A673 (cell line): ENCODE measurements around the gene IARS1. TPM values are rescaled to one million over a fixed set of nuclear protein-coding genes. Genes with fewer than 3 reads are reported as not detected.

ENCODE experiments used
- BruUV-seq: library from RNA; stranded (reverse); fragments of 400-500 nt; replicated peaks from 2 replicates; lab custom pipeline; 2021; lab: Mats Ljungman, UMichigan
- CTCF ChIA-PET: fragments of 300-600 bp; sonication (Branson Sonifier 250); formaldehyde crosslinking; loops from one replicate; lab custom pipeline; 2022; ENCODE audit warnings: antibody characterized with exemption; lab: Charles Lee
- POLR2A ChIA-PET: fragments of 300-600 bp; sonication (Branson Sonifier 250); formaldehyde crosslinking; loops from one replicate; lab custom pipeline; 2022; ENCODE audit warnings: antibody characterized with exemption; ENCODE audit not compliant: low non-redundant PET; lab: Charles Lee
- DNase-seq: peaks from one replicate; pipeline ENCODE4 v3.0.0-alpha.2; 2015; ENCODE audit warnings: low spot score
- H3K27ac ChIP-seq: fragments of 200-600 bp; sonication (generic); 2 replicates; pipeline ENCODE4 v1.5.1; 2016; ENCODE audit warnings: mixed run types, low read depth, mild to moderate bottlenecking, mixed read lengths, antibody characterized with exemption, low read length; ENCODE audit not compliant: poor library complexity, severe bottlenecking
- H3K27me3 ChIP-seq: fragments of 200-600 bp; sonication (generic); replicated peaks from 2 replicates; pipeline ENCODE4 v1.6.1; 2017; ENCODE audit warnings: mixed run types, low read depth, mild to moderate bottlenecking, mixed read lengths, antibody characterized with exemption, low read length; ENCODE audit not compliant: insufficient read depth, poor library complexity
- H3K36me3 ChIP-seq: fragments of 200-600 bp; sonication (generic); 2 replicates; pipeline ENCODE4 v1.6.1; 2016; ENCODE audit warnings: mixed run types, mild to moderate bottlenecking, mixed read lengths, antibody characterized with exemption, low read length; ENCODE audit not compliant: insufficient read depth, poor library complexity, severe bottlenecking
- H3K4me1 ChIP-seq: fragments of 200-600 bp; sonication (generic); 2 replicates; pipeline ENCODE4 v1.6.1; 2017; ENCODE audit warnings: mixed run types, mild to moderate bottlenecking, mixed read lengths, antibody characterized with exemption, low read length; ENCODE audit not compliant: insufficient read depth, poor library complexity, severe bottlenecking
- H3K4me3 ChIP-seq: fragments of 200-600 bp; sonication (generic); 2 replicates; pipeline ENCODE4 v1.5.1; 2016; ENCODE audit warnings: low read depth, mixed run types, mild to moderate bottlenecking, mixed read lengths, low read length; ENCODE audit not compliant: poor library complexity, severe bottlenecking
- H3K9me3 ChIP-seq: fragments of 200-600 bp; sonication (generic); 2 replicates; pipeline ENCODE4 v1.6.1; 2016; ENCODE audit warnings: mixed run types, low read depth, mild to moderate bottlenecking, mixed read lengths, antibody characterized with exemption, low read length; ENCODE audit not compliant: poor library complexity, severe bottlenecking
- EZH2 ChIP-seq: fragments of 200-600 bp; sonication (generic); IDR thresholded peaks from 2 replicates; pipeline ENCODE4 v1.6.1; 2017; ENCODE audit warnings: borderline replicate concordance, low read depth, mild to moderate bottlenecking, mixed read lengths, antibody characterized with exemption, low read length; ENCODE audit not compliant: poor library complexity, severe bottlenecking
- intact Hi-C: fragments of 100-400 bp; cut with micrococcal nuclease; formaldehyde crosslinking; loops from one replicate; pipeline ENCODE4 v1.10.0; 2022; ENCODE audit not compliant: unreplicated experiment
- total RNA-seq: library from RNA; stranded (reverse); gene quantifications from 2 replicates; pipeline ENCODE4 v1.2.3, GENCODE V29; 2021
- TF ChIP-seq, protein P1 (sequence below): fragments of 300-800, 200-600 bp; sonication (generic); conservative IDR thresholded peaks from 2 replicates; pipeline ENCODE4 v1.5.1; 2017; ENCODE audit warnings: low read depth, mild to moderate bottlenecking, antibody characterized with exemption, low read length, moderate library complexity, mixed read lengths

IARS1 gene
- total RNA-seq, 1 experiment from 2014 or later = 273 TPM

DNA sequence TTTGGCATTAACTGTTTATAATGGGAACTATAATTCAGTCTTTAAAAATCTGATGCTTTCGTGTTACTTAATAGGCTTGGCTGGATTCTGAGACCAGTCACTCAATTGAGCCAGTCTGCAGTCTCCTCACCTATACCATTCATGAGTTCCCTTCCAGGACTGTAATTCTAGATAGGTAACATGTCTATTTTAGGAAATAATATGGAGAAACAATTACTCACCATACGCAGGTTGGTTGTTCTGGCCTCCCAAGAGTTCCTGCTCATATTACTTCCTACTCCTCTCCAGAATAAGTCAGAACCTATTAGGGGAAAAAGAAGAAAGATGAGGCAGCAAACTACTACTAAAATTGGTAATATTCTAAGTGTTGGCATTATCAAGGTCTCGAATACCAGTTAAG is 4.5 kb upstream of the IARS1 start:
- no TSS peak for BruUV-seq
- no peak for TF ChIP-seq EZH2
- ChIA-PET POLR2A (no interaction called here), CTCF (no interaction called here)
- Histone ChIP-seq H3K27me3 (no peaks in the 10 kb centered on the region), H3K36me3 (peaks cover 61% of the 10 kb centered on the region), H3K9me3 (no peaks in the 10 kb centered on the region), H3K4me3 (no peak overlapping the region), H3K4me1 (peaks cover 4% of the 10 kb centered on the region), H3K27ac (no peak overlapping the region)
- intact Hi-C loops = no loop called here
- no peak for DNase-seq

DNA sequence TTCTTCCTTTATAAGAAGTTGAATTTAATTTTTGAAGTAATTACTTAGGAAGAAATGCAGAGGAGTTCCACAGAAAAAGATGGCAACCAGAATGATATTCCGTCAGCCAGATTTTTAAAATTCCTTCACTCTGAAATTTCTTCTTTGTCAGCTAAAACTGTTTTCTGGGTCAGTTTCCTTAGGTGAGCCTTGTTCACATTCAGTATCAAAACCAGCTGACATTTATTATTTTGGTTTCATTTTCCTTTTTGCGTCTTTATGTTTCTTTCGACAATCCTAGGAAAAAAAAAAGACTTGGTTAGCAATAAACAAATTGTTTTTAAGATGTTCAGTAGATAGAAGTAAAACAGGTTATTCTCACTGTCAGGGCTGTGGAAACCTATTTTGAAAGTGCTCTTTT is 4.1 kb upstream of the IARS1 start:
- intact Hi-C loops = no loop called here
- CTCF ChIA-PET = no interaction called here
- POLR2A ChIA-PET = no interaction called here
- BruUV-seq = no TSS peak
- Histone ChIP-seq H3K36me3 (peaks cover 56% of the 10 kb centered on the region), H3K9me3 (no peaks in the 10 kb centered on the region), H3K4me1 (peaks cover 4% of the 10 kb centered on the region), H3K27ac (no peak overlapping the region), H3K4me3 (no peak overlapping the region), H3K27me3 (no peaks in the 10 kb centered on the region)
- TF ChIP-seq EZH2 = no peak
- TF ChIP-seq, protein P1, sequence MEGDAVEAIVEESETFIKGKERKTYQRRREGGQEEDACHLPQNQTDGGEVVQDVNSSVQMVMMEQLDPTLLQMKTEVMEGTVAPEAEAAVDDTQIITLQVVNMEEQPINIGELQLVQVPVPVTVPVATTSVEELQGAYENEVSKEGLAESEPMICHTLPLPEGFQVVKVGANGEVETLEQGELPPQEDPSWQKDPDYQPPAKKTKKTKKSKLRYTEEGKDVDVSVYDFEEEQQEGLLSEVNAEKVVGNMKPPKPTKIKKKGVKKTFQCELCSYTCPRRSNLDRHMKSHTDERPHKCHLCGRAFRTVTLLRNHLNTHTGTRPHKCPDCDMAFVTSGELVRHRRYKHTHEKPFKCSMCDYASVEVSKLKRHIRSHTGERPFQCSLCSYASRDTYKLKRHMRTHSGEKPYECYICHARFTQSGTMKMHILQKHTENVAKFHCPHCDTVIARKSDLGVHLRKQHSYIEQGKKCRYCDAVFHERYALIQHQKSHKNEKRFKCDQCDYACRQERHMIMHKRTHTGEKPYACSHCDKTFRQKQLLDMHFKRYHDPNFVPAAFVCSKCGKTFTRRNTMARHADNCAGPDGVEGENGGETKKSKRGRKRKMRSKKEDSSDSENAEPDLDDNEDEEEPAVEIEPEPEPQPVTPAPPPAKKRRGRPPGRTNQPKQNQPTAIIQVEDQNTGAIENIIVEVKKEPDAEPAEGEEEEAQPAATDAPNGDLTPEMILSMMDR = no peak
- DNase-seq = no peak

GRCh38 chr9:92295827-92296258 is 2.3 kb upstream of the IARS1 start:
- H3K36me3 ChIP-seq = peaks cover 53% of the 10 kb centered on the region
- no peaks in the 10 kb centered on the region for H3K27me3 ChIP-seq
- no peak overlapping the region for H3K27ac ChIP-seq
- intact Hi-C loops = no loop called here
- CTCF ChIA-PET = no interaction called here
- no peak for DNase-seq
- no TSS peak for BruUV-seq
- H3K4me1 ChIP-seq = peaks cover 4% of the 10 kb centered on the region
- no peak overlapping the region for H3K4me3 ChIP-seq
- H3K9me3 ChIP-seq = no peaks in the 10 kb centered on the region
- POLR2A ChIA-PET = no interaction called here
- TF ChIP-seq, protein P1 = no peak

- ChIA-PET CTCF (no interaction called here), POLR2A (no interaction called here)
- BruUV-seq = no TSS peak
- H3K9me3 ChIP-seq = no peaks in the 10 kb centered on the region
- H3K4me1 ChIP-seq = peaks cover 4% of the 10 kb centered on the region
- DNase-seq = no peak
- peaks cover 53% of the 10 kb centered on the region for H3K36me3 ChIP-seq
- intact Hi-C loops = no loop called here
- H3K27ac ChIP-seq = no peak overlapping the region
- H3K27me3 ChIP-seq = no peaks in the 10 kb centered on the region
- TF ChIP-seq EZH2 = no peak
- TF ChIP-seq, protein P1 = no peak
- no peak overlapping the region for H3K4me3 ChIP-seq
Measured at GRCh38 chr9:92295240-92295790, 1.8 kb upstream of the IARS1 start.
